Ovary (tissue), 3 donors: Measurements from ENCODE around the gene UTRN.

ENCODE experiments used
- EP300 ChIP-seq: sonication (generic); formaldehyde crosslinking; IDR thresholded peaks from one replicate; pipeline ENCODE4 v1.6.1; 2017; ENCODE audit warnings: antibody characterized with exemption
- POLR2A ChIP-seq: fragments of 450-650 bp; IDR thresholded peaks from one replicate; pipeline ENCODE4 v1.6.1; 2017; ENCODE audit warnings: antibody characterized with exemption, mild to moderate bottlenecking, moderate library complexity
- TF ChIP-seq, protein P1 (sequence below), 3 donors: fragments of 450-650 bp in 2 of 3; fragments of 200-600 bp in 1 of 3; IDR thresholded peaks; one replicate each; pipeline versions ENCODE4 v1.5.1 to v1.8.0; 2016 to 2022; ENCODE audit warnings: antibody characterized with exemption in 3 of 3, mild to moderate bottlenecking in 1 of 3
- donor health status: DM: no; HTN: no; CAD: no.

DNA sequence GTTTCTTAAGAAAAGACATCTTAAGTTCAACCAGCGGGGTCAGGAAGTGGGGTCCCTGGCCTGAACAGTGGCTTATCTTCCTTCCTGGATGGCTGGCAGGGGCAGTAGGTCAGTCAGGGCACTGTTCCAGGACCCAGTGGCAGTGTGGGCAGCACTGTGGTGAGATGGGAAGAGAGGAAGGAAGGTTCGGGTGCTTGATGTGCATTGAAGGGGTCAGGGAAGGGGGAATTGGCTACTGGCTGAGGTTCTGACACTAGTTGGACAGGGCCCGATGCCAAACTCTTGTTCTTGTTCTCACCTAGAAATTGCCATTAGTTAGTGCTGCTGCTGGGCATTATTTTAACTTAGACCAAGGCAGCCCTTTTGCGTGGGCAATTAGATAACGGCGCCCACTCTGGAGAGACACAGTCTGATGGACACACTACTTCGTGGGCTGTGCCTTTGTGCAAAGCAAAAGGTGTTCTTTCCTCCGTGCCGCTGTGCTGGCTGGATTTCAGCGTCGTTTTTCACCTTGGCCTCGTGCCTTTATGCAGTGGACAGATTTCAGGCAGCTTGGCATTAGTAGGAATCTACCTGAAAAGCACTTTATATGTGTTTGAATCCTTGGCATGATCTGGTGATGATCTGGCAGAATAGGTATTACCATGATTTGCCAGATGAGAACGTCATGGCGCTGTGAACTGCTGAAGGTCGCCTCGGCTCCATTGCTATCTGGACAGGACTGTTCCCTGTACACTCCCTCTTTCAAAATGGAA, 30.3 kb downstream of the UTRN start:
- TF ChIP-seq, protein P1, sequence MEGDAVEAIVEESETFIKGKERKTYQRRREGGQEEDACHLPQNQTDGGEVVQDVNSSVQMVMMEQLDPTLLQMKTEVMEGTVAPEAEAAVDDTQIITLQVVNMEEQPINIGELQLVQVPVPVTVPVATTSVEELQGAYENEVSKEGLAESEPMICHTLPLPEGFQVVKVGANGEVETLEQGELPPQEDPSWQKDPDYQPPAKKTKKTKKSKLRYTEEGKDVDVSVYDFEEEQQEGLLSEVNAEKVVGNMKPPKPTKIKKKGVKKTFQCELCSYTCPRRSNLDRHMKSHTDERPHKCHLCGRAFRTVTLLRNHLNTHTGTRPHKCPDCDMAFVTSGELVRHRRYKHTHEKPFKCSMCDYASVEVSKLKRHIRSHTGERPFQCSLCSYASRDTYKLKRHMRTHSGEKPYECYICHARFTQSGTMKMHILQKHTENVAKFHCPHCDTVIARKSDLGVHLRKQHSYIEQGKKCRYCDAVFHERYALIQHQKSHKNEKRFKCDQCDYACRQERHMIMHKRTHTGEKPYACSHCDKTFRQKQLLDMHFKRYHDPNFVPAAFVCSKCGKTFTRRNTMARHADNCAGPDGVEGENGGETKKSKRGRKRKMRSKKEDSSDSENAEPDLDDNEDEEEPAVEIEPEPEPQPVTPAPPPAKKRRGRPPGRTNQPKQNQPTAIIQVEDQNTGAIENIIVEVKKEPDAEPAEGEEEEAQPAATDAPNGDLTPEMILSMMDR (IDR thresholded peaks at IDR 0.05), result no peak
- TF ChIP-seq POLR2A (no peak), EP300 (no peak)
